Right renal cortex interstitium (tissue), 3 donors: ENCODE measurements around the gene IFNA17. TPM values are rescaled to one million over a fixed set of nuclear protein-coding genes. Genes with fewer than 3 reads are reported as not detected.
"Not testable (repeated sequence)": the region's sequence is repeated elsewhere in the genome, so short reads cannot be mapped to it uniquely, and the experiment has no call there.

Source experiments
- DNase-seq, 3 donors: peaks; one replicate each; pipeline ENCODE4 v3.0.0-alpha.2; 2013; ENCODE audit warnings: low read depth in 3 of 3, low spot score in 2 of 3
- polyA plus RNA-seq, 3 donors: library from polyadenylated mRNA; unstranded; fragments of 120-200 nt; gene quantifications; one replicate each; pipeline ENCODE4 v1.2.1, GENCODE V29; 2013; ENCODE audit not compliant: insufficient read length in 3 of 3

Gene IFNA17
- not detected for polyA plus RNA-seq

GRCh38 chr9:21228122-21228521 is at the start of gene IFNA17:
Gene IFNA17, minus strand, starts transcription at chr9:21228222. Its CDS starts 49 bp downstream, at chr9:21228173.
- no peak for DNase-seq

- DNase-seq = no peak
These were observed 40.3 kb upstream of the IFNA17 start for GRCh38 chr9:21268347-21268657.

GRCh38 chr9:21267485-21268346 is 39.7 kb upstream of the IFNA17 start:
- no peak for DNase-seq

GRCh38 chr9:21266733-21267484 is 38.9 kb upstream of the IFNA17 start:
- DNase-seq = no peak

- no peak for DNase-seq
These were observed 37.6 kb upstream of the IFNA17 start for GRCh38 chr9:21265421-21266189.

- DNase-seq = no peak
These were observed 27.7 kb upstream of the IFNA17 start for GRCh38 chr9:21255538-21256212.

- DNase-seq = peak in 1 of 3 donors; percentile 3
These were observed 24.9 kb upstream of the IFNA17 start for GRCh38 chr9:21252721-21253547.

- no peak for DNase-seq
These were observed 23.6 kb upstream of the IFNA17 start for GRCh38 chr9:21251638-21252037.

GRCh38 chr9:21251190-21251589 is 23.2 kb upstream of the IFNA17 start:
- no peak for DNase-seq

- no peak for DNase-seq
These were observed 16.8 kb upstream of the IFNA17 start for GRCh38 chr9:21244836-21245235.

- no peak for DNase-seq
These were observed 11.9 kb upstream of the IFNA17 start, which contains the start of gene IFNA14 for GRCh38 chr9:21239911-21240310. Gene IFNA14, minus strand, starts transcription at chr9:21240005. Its CDS starts 70 bp downstream, at chr9:21239935.

- not testable (repeated sequence) for DNase-seq
These were observed 8.3 kb upstream of the IFNA17 start for GRCh38 chr9:21236360-21236714.

GRCh38 chr9:21235468-21236359 is 7.7 kb upstream of the IFNA17 start:
- peak in 1 of 3 donors; percentile 6 for DNase-seq

GRCh38 chr9:21234153-21234687 is 6.2 kb upstream of the IFNA17 start:
- no peak for DNase-seq

GRCh38 chr9:21233258-21233657 is 5.2 kb upstream of the IFNA17 start:
- DNase-seq = no peak

- DNase-seq = not testable (repeated sequence)
These were observed 10.8 kb downstream of the IFNA17 start, which contains the start of gene IFNA16 for GRCh38 chr9:21217211-21217610. Gene IFNA16, minus strand, starts transcription at chr9:21217311. Its CDS starts 6 bp downstream, at chr9:21217305.

GRCh38 chr9:21213411-21214326 is 14.4 kb downstream of the IFNA17 start:
- DNase-seq = not testable (repeated sequence)
